Stomach (tissue), 4 donors: ENCODE results near the gene PTCHD1.

Experiments used
- CTCF ChIP-seq, 7 experiments: fragments of 450-650 bp in 4 of 7; fragments of 200-600 bp in 3 of 7; sonication (generic) in 3 of 7; IDR thresholded peaks; one replicate each; pipeline ENCODE4 v1.5.1; 2016 to 2019; ENCODE audit warnings: antibody characterized with exemption in 7 of 7, control low read depth in 2 of 7, mild to moderate bottlenecking in 1 of 7
- POLR2A ChIP-seq, 4 donors: fragments of 450-650 bp; IDR thresholded peaks; one replicate each; pipeline ENCODE4 v1.6.1; 2016; ENCODE audit warnings: antibody characterized with exemption in 4 of 4, control low read depth in 2 of 4, mild to moderate bottlenecking in 1 of 4, moderate library complexity in 1 of 4
- POLR2AphosphoS5 ChIP-seq, 3 donors: sonication (generic); formaldehyde crosslinking; IDR thresholded peaks; one replicate each; pipeline ENCODE4 v1.6.1; 2016; ENCODE audit warnings: antibody characterized with exemption in 3 of 3

GRCh38 chrX:23380581-23380980 is 45.9 kb downstream of the PTCHD1 start:
- TF ChIP-seq CTCF (IDR thresholded peaks at IDR 0.05) (no peak), POLR2AphosphoS5 (IDR thresholded peaks at IDR 0.05) (no peak), POLR2A (IDR thresholded peaks at IDR 0.05) (no peak)
